GM12891 (cell line): ENCODE data around the gene LGALS9.

ENCODE experiments used
- POLR2A ChIP-seq: IDR thresholded peaks from 2 replicates; pipeline ENCODE4 v1.6.1; 2011; ENCODE audit warnings: low read depth, low read length, control low read depth
- POLR2AphosphoS5 ChIP-seq: IDR thresholded peaks from 2 replicates; pipeline ENCODE4 v1.6.1; 2011; ENCODE audit warnings: low read depth, low read length, control low read depth

- TF ChIP-seq POLR2A = no peak
- no peak for TF ChIP-seq POLR2AphosphoS5
These were observed 3.8 kb downstream of the LGALS9 start for GRCh38 chr17:27634776-27635175.
